GM19468 (cell line): Measurements from ENCODE around the gene MEPCE.

ENCODE experiments used
- ATAC-seq: cut with Tn5 transposase; IDR thresholded peaks from one replicate; pipeline ENCODE4 v1.9.1; 2021; ENCODE audit warnings: mild to moderate bottlenecking, moderate library complexity, moderate number of reproducible peaks; ENCODE audit not compliant: unreplicated experiment; ENCODE audit errors: extremely low read depth

Gene MEPCE

GRCh38 chr7:100402241-100402640 lies 27.4 kb upstream of the MEPCE start:
- ATAC-seq, result no peak

GRCh38 chr7:100406767-100407166 lies 22.9 kb upstream of the MEPCE start:
- ATAC-seq, result no peak

- no peak for ATAC-seq
Observed at GRCh38 chr7:100407285-100408180, 22.1 kb upstream of the MEPCE start.

- no peak for ATAC-seq
Observed at GRCh38 chr7:100411101-100411500, 18.5 kb upstream of the MEPCE start.

- no peak for ATAC-seq
Observed at GRCh38 chr7:100413346-100413745, 16.3 kb upstream of the MEPCE start.

GRCh38 chr7:100413889-100414288 lies 15.7 kb upstream of the MEPCE start:
- no peak for ATAC-seq

- ATAC-seq, result no peak
Observed at GRCh38 chr7:100415448-100415847, 14.2 kb upstream of the MEPCE start.

- no peak for ATAC-seq
Observed at GRCh38 chr7:100418930-100419659, 10.5 kb upstream of the MEPCE start.

GRCh38 chr7:100419660-100420226 lies 9.9 kb upstream of the MEPCE start:
- no peak for ATAC-seq

GRCh38 chr7:100423315-100423714 lies 6.3 kb upstream of the MEPCE start:
- ATAC-seq, result no peak

GRCh38 chr7:100425347-100425746 lies 4.3 kb upstream of the MEPCE start:
- no peak for ATAC-seq

GRCh38 chr7:100426516-100426915 lies 3.1 kb upstream of the MEPCE start:
- no peak for ATAC-seq

GRCh38 chr7:100427762-100428198 lies 1.9 kb upstream of the MEPCE start:
- ATAC-seq, result no peak

GRCh38 chr7:100428199-100428966 lies 1.2 kb upstream of the MEPCE start, which contains the start of gene ZCWPW1:
Gene ZCWPW1 (minus strand): TSS chr7:100428703. CDS start chr7:100420649, 8,054 bp downstream.
- ATAC-seq, result peak; percentile 36

- peak; percentile 26 for ATAC-seq
Observed at GRCh38 chr7:100428967-100429636, 529 bp upstream of the MEPCE start.

- ATAC-seq, result no peak
Observed at GRCh38 chr7:100430493-100431285, 1.1 kb downstream of the MEPCE start.

GRCh38 chr7:100431286-100431735 lies 1.7 kb downstream of the MEPCE start:
- no peak for ATAC-seq

GRCh38 chr7:100432053-100432452 lies 2.4 kb downstream of the MEPCE start:
- no peak for ATAC-seq
